Ascending aorta (tissue), 2 donors: Measurements from ENCODE around the gene QSOX1. TPM values are rescaled to one million over a fixed set of nuclear protein-coding genes. Genes with fewer than 3 reads are reported as not detected.
A peak's percentile ranks its signal among the peaks of the same experiment; 100 is the strongest.

Experiments used
- DNase-seq, 2 donors: peaks; one replicate each; pipeline ENCODE4 v3.0.0-alpha.2; 2019; ENCODE audit warnings: low spot score in 2 of 2
- H3K27ac ChIP-seq, 2 donors: fragments of 200-600 bp; sonication (generic); one replicate each; pipeline ENCODE4 v1.5.1; 2016 to 2017; ENCODE audit warnings: mild to moderate bottlenecking in 1 of 2
- H3K27me3 ChIP-seq: fragments of 200-600 bp; sonication (generic); one replicate; pipeline ENCODE4 v1.5.1; 2017
- H3K36me3 ChIP-seq, 2 donors: fragments of 200-600 bp; sonication (generic); one replicate each; pipeline ENCODE4 v1.5.1; 2016
- H3K4me1 ChIP-seq, 2 donors: fragments of 200-600 bp; sonication (generic); one replicate each; pipeline ENCODE4 v1.5.1; 2016 to 2017; ENCODE audit warnings: mild to moderate bottlenecking in 1 of 2
- H3K4me3 ChIP-seq, 2 donors: fragments of 200-600 bp; sonication (generic); one replicate each; pipeline ENCODE4 v1.5.1; 2016 to 2017; ENCODE audit warnings: mild to moderate bottlenecking in 1 of 2
- H3K9me3 ChIP-seq, 2 donors: fragments of 200-600 bp; sonication (generic); one replicate each; pipeline ENCODE4 v1.5.1; 2016
- CTCF ChIP-seq, 3 experiments: fragments of 200-600 bp in 2 of 3; fragments of 450-650 bp in 1 of 3; sonication (generic) in 2 of 3; IDR thresholded peaks; one replicate each; pipeline ENCODE4 v1.5.1; 2016 to 2019; ENCODE audit warnings: antibody characterized with exemption in 3 of 3, mild to moderate bottlenecking in 1 of 3, moderate library complexity in 1 of 3
- intact Hi-C: fragments of 100-400 bp; cut with DNase I; formaldehyde crosslinking; loops from one replicate; pipeline ENCODE4 v1.15.1; 2023
- total RNA-seq: library from RNA; depleted of rRNA; stranded (reverse); fragments of >200 nt; gene quantifications from one replicate; pipeline ENCODE4 v1.1.0, GENCODE V29; 2016

Gene QSOX1
- total RNA-seq, 1 donor from 2014 or later: 200 TPM

DNA sequence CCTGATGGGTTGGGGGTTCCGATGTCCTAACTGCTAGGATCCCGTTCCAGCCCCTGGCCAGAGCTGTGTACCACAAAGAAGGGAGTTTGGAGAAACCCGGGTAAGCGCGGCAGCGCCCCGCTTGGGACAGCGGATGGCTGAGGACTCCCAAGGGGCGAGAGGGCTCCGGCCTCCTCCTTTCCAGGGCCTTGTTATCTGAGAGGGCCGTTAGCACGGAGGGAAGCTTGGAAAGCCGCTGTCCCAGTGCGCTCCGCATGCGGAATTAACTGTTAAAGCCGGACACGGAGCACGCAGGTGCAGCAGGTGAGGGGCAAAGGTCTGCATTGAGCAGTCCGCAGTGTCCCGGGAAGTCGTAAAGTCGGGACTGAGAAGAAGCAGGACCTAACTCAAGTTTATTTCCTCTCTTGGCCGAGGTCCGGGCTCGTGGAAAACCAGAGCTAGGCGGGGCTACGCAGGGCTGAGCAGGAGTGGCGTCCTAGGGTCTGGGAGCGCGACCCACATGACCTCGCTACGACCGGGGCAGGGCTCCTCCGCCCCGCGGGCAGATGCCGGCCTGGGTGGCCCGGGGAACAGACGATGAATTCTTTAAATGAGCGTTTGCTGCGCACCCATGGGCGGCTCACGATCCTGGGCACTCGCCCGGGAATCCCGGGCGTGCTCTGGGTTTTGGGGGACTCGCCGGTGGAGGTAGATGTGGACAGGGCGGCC lies 79.9 kb downstream of the QSOX1 start:
- TF ChIP-seq CTCF (IDR thresholded peaks at IDR 0.05): no peak
- intact Hi-C loops: no loop called here
- H3K27me3 ChIP-seq: peaks cover 63% of the 10 kb centered on the region
- H3K36me3 ChIP-seq: no peaks in the 10 kb centered on the region
- H3K4me3 ChIP-seq: peak overlapping the region; percentile 8 to 36
- H3K4me1 ChIP-seq: peaks cover 18 to 39% of the 10 kb centered on the region in 2 donors
- H3K27ac ChIP-seq: no peak overlapping the region
- H3K9me3 ChIP-seq: no peaks in the 10 kb centered on the region
- DNase-seq: no peak

GRCh38 chr1:180235077-180235501 lies 80.4 kb downstream of the QSOX1 start:
- H3K4me1 ChIP-seq: peaks cover 15 to 36% of the 10 kb centered on the region in 2 donors
- no peak for TF ChIP-seq CTCF (IDR thresholded peaks at IDR 0.05)
- peak overlapping the region; percentile 8 to 36 for H3K4me3 ChIP-seq

GRCh38 chr1:180235502-180236239 lies 81.0 kb downstream of the QSOX1 start:
- Histone ChIP-seq H3K4me1 (peaks cover 9 to 30% of the 10 kb centered on the region in 2 donors), H3K4me3 (peak overlapping the region; percentile 8 to 36), H3K36me3 (no peaks in the 10 kb centered on the region), H3K27ac (no peak overlapping the region), H3K27me3 (peaks cover 64% of the 10 kb centered on the region), H3K9me3 (no peaks in the 10 kb centered on the region)
- DNase-seq: no peak
- intact Hi-C loops: no loop called here
- TF ChIP-seq CTCF (IDR thresholded peaks at IDR 0.05): no peak

More at GRCh38 chr1:180235077-180235501, 80.4 kb downstream of the QSOX1 start:
- DNase-seq: no peak
- intact Hi-C loops: no loop called here
- H3K27ac ChIP-seq: no peak overlapping the region
- no peaks in the 10 kb centered on the region for H3K9me3 ChIP-seq
- peaks cover 68% of the 10 kb centered on the region for H3K27me3 ChIP-seq
- no peaks in the 10 kb centered on the region for H3K36me3 ChIP-seq

DNA sequence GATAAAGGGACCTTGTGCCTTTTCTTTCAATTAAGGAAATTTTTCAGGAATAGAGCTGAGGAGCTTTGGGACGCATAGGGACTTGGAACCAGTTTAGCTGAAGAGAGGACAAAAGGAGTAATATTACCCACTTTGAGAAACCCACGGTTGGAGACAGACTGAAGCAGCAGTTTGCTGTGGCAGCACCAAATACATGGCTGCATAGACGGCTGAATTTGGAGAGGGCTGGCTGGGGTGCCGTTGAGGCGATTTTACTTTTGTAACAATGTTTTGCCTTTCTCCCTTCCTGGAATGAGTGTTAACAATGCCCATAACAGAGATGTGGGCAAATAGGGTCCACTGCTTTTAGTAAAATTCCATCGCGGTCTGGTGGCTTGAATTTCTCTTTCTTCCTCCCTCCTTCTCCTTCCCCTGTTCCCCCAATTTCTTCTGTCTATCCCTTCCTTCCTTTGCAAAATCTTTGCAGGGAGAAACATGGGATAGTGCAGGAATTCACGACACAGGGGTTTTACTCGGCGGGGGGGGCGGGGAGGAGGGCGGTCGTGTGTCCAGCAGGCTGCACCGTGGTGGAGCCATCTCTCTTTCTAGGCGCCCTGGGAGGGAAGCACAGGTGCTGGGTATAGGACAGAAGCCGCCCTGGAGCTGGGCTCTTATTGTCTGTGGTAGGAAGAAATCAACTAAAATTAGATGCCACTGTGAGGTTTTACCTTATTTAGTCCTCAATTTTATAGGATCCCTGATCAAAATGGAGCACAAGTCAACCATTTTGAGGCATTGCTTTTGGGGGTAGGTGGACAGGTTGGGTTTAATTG lies 82.2 kb downstream of the QSOX1 start:
- peaks cover 58% of the 10 kb centered on the region for H3K27me3 ChIP-seq
- H3K4me1 ChIP-seq: peaks cover 6 to 21% of the 10 kb centered on the region in 2 donors
- no peaks in the 10 kb centered on the region for H3K9me3 ChIP-seq
- H3K36me3 ChIP-seq: no peaks in the 10 kb centered on the region
- no peak for TF ChIP-seq CTCF (IDR thresholded peaks at IDR 0.05)
- H3K27ac ChIP-seq: no peak overlapping the region
- DNase-seq: no peak
- intact Hi-C loops: no loop called here
- no peak overlapping the region for H3K4me3 ChIP-seq

- peaks cover 6 to 21% of the 10 kb centered on the region in 2 donors for H3K4me1 ChIP-seq
- TF ChIP-seq CTCF (IDR thresholded peaks at IDR 0.05): no peak
These were observed 83.3 kb downstream of the QSOX1 start for GRCh38 chr1:180237869-180238476.

More at GRCh38 chr1:180237869-180238476, 83.3 kb downstream of the QSOX1 start:
- intact Hi-C loops: no loop called here
- H3K9me3 ChIP-seq: no peaks in the 10 kb centered on the region
- peaks cover 48% of the 10 kb centered on the region for H3K27me3 ChIP-seq
- no peak overlapping the region for H3K27ac ChIP-seq
- H3K36me3 ChIP-seq: no peaks in the 10 kb centered on the region
- no peak overlapping the region for H3K4me3 ChIP-seq
- DNase-seq: no peak
